ENCODE measurements around the gene GHRHR. TPM values are rescaled to one million over a fixed set of nuclear protein-coding genes. Genes with fewer than 3 reads are reported as not detected.

GHRHR gene
- total RNA-seq, 1 donor from 2014 or later = not detected

DNA sequence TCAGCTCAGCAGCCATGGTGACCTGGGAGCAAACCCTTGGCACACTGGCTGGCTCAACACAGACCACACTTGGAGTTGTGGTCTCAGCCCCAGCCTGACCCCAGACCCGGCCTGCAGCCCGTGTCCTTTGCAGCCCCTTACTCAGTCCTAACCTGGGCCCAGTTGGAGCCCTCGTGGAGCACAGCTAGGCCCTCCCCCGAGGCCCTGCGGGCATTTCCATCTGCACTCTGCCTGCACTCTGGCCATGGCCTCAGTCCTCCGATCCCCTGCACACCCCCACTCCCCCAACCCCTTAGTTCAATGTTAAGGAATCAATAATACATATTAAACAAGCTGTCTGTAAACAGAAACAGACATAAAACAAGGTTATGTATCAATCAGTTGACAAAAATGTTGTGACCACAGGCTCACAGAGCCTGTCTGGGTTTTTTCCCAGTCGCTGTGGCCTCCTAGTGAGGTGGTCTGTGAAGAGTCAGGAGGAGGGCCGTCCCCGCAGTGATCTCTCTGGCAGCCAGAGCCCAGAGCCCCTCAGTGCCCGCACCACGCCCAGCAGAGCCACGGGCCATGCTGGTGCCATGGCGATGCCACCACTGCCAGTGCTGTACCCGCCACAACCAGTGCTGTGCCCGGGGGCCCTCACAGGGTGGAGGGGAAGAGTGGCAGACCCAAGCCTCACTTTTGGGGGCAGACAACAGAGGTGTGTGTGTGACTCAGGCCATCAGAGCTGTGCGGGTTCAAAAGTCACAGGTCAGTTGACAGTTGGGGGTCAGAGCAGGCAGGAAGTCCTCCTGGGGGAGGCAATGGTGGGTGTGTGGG, 25.5 kb downstream of the GHRHR start:
- H3K27ac Mint-ChIP-seq (ENCODE audit: unreplicated experiment) = peak overlapping the region; percentile 31
- peak overlapping the region; percentile 5 for H3K4me3 Mint-ChIP-seq (ENCODE audit: unreplicated experiment)
- H3K4me1 Mint-ChIP-seq (ENCODE audit: low read depth, unreplicated experiment) = peaks cover 36% of the 10 kb centered on the region
- peaks cover 5% of the 10 kb centered on the region for H3K36me3 Mint-ChIP-seq (ENCODE audit: unreplicated experiment)
- TF ChIP-seq, protein P1, sequence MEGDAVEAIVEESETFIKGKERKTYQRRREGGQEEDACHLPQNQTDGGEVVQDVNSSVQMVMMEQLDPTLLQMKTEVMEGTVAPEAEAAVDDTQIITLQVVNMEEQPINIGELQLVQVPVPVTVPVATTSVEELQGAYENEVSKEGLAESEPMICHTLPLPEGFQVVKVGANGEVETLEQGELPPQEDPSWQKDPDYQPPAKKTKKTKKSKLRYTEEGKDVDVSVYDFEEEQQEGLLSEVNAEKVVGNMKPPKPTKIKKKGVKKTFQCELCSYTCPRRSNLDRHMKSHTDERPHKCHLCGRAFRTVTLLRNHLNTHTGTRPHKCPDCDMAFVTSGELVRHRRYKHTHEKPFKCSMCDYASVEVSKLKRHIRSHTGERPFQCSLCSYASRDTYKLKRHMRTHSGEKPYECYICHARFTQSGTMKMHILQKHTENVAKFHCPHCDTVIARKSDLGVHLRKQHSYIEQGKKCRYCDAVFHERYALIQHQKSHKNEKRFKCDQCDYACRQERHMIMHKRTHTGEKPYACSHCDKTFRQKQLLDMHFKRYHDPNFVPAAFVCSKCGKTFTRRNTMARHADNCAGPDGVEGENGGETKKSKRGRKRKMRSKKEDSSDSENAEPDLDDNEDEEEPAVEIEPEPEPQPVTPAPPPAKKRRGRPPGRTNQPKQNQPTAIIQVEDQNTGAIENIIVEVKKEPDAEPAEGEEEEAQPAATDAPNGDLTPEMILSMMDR (IDR thresholded peaks at IDR 0.05; ENCODE audit: partially characterized antibody, unreplicated experiment) = no peak
- H3K9me3 Mint-ChIP-seq (ENCODE audit: unreplicated experiment) = peaks cover 12% of the 10 kb centered on the region
- no peak for DNase-seq
- H3K27me3 Mint-ChIP-seq (ENCODE audit: unreplicated experiment) = peaks cover 36% of the 10 kb centered on the region

GRCh38 chr7:30989824-30990672, 26.3 kb downstream of the GHRHR start:
- peaks cover 36% of the 10 kb centered on the region for H3K4me1 Mint-ChIP-seq (ENCODE audit: low read depth, unreplicated experiment)
- TF ChIP-seq, protein P1 (IDR thresholded peaks at IDR 0.05; ENCODE audit: partially characterized antibody, unreplicated experiment) = no peak
- H3K4me3 Mint-ChIP-seq (ENCODE audit: unreplicated experiment) = peak overlapping the region; percentile 5

GRCh38 chr7:30990673-30991170, 27.0 kb downstream of the GHRHR start:
- Mint-ChIP-seq H3K9me3 (ENCODE audit: unreplicated experiment) (peaks cover 12% of the 10 kb centered on the region), H3K27ac (ENCODE audit: unreplicated experiment) (no peak overlapping the region), H3K27me3 (ENCODE audit: unreplicated experiment) (peaks cover 33% of the 10 kb centered on the region), H3K36me3 (ENCODE audit: unreplicated experiment) (peaks cover 5% of the 10 kb centered on the region), H3K4me1 (ENCODE audit: low read depth, unreplicated experiment) (peaks cover 36% of the 10 kb centered on the region), H3K4me3 (ENCODE audit: unreplicated experiment) (no peak overlapping the region)
- no peak for DNase-seq
- TF ChIP-seq, protein P1 (IDR thresholded peaks at IDR 0.05; ENCODE audit: partially characterized antibody, unreplicated experiment) = no peak

More at GRCh38 chr7:30989824-30990672, 26.3 kb downstream of the GHRHR start:
- H3K36me3 Mint-ChIP-seq (ENCODE audit: unreplicated experiment) = peaks cover 5% of the 10 kb centered on the region
- H3K27ac Mint-ChIP-seq (ENCODE audit: unreplicated experiment) = peak overlapping the region; percentile 31
- H3K27me3 Mint-ChIP-seq (ENCODE audit: unreplicated experiment) = peaks cover 35% of the 10 kb centered on the region
- H3K9me3 Mint-ChIP-seq (ENCODE audit: unreplicated experiment) = peaks cover 12% of the 10 kb centered on the region
- DNase-seq = no peak

DNA sequence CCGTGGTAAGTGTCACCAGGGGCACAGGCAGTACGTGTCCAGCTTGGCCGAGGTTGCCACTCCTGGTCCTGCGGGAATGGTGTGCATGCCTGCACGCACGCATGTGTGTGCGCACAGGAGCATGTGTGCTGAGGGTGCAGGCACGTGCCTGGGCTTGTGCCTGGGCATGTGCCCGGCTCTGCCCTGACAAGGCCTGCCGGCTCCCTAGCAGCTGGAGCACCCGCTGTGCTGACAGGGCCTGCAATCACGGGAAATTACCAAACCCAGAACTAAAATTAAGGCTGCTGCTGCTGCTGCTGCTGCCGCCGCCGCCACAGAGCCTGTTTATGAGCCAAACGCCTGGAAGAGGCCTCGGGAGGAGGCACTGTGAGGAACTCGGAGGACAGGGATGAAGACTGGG, 28.7 kb downstream of the GHRHR start:
- Mint-ChIP-seq H3K4me3 (ENCODE audit: unreplicated experiment) (no peak overlapping the region), H3K27ac (ENCODE audit: unreplicated experiment) (no peak overlapping the region), H3K4me1 (ENCODE audit: low read depth, unreplicated experiment) (peaks cover 30% of the 10 kb centered on the region), H3K36me3 (ENCODE audit: unreplicated experiment) (peaks cover 5% of the 10 kb centered on the region), H3K27me3 (ENCODE audit: unreplicated experiment) (peaks cover 24% of the 10 kb centered on the region), H3K9me3 (ENCODE audit: unreplicated experiment) (peaks cover 5% of the 10 kb centered on the region)
- DNase-seq = no peak
- TF ChIP-seq, protein P1 (IDR thresholded peaks at IDR 0.05; ENCODE audit: partially characterized antibody, unreplicated experiment) = no peak

All from glutamatergic neuron (in vitro differentiated cells).